ENCODE data around the gene THBS3.

DNA sequence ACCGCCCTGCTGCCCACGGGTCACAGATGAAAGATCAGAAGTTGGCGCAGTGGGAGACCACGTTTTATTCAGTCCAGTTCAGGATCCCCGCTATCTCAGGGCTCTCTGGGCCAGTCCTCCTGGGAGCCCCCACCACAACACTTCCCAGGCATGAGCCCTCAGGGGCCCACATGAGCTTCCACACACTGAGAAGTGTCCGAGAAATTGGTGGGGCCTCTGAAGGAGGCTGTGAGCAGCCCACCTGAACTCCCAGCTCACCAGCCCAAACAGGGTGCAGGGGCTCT is 22.0 kb downstream of the THBS3 start:
- TF ChIP-seq, protein P1, sequence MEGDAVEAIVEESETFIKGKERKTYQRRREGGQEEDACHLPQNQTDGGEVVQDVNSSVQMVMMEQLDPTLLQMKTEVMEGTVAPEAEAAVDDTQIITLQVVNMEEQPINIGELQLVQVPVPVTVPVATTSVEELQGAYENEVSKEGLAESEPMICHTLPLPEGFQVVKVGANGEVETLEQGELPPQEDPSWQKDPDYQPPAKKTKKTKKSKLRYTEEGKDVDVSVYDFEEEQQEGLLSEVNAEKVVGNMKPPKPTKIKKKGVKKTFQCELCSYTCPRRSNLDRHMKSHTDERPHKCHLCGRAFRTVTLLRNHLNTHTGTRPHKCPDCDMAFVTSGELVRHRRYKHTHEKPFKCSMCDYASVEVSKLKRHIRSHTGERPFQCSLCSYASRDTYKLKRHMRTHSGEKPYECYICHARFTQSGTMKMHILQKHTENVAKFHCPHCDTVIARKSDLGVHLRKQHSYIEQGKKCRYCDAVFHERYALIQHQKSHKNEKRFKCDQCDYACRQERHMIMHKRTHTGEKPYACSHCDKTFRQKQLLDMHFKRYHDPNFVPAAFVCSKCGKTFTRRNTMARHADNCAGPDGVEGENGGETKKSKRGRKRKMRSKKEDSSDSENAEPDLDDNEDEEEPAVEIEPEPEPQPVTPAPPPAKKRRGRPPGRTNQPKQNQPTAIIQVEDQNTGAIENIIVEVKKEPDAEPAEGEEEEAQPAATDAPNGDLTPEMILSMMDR (conservative IDR thresholded peaks at IDR 0.05; ENCODE audit: low read length), result no peak; the same call in 1 of the 2 replicates
- no peak for TF ChIP-seq EZH2phosphoT487 (IDR thresholded peaks at IDR 0.05; ENCODE audit: borderline replicate concordance, low read depth, low read length)
